HepG2 (cell line): ENCODE data around the gene ORMDL3. TPM values are rescaled to one million over a fixed set of nuclear protein-coding genes. Genes with fewer than 3 reads are reported as not detected.

Experiments used
- ATAC-seq: fragments of 200-7000 bp; cut with Tn5 transposase; 3 replicates; pipeline ENCODE4 v1.9.1; 2020; ENCODE audit warnings: mild to moderate bottlenecking, moderate library complexity
- BruUV-seq: library from RNA; stranded (reverse); fragments of 400-500 nt; replicated peaks from 2 replicates; lab custom pipeline; 2021; lab: Mats Ljungman, UMichigan
- CTCF ChIA-PET: fragments of 300-600 bp; formaldehyde crosslinking; extraction: SDS; loops from one replicate; lab custom pipeline; 2021; ENCODE audit warnings: low total read pairs, inconsistent platforms, low intra/inter-chr PET ratio; lab: Yijun Ruan, JAX
- POLR2A ChIA-PET: fragments of 350-600 bp; sonication (Branson Sonifier 250); formaldehyde crosslinking; loops from one replicate; lab custom pipeline; 2020; ENCODE audit warnings: antibody characterized with exemption, inconsistent platforms; lab: Yijun Ruan, JAX
- DNase-seq: peaks from one replicate; pipeline ENCODE4 v3.0.0-alpha.2; 2015; ENCODE audit warnings: low spot score
- FAIRE-seq: peaks from 3 replicates; lab custom pipeline; 2011; peaks lifted over from hg19 to GRCh38; lab: Jason Lieb, UNC
- H2AFZ ChIP-seq: one replicate; pipeline ENCODE4 v1.6.1; 2011; ENCODE audit warnings: low read length, inconsistent platforms
- H3K27ac ChIP-seq: fragments of 300-600 bp; 3 replicates; pipeline ENCODE4 v1.8.0; 2011; ENCODE audit warnings: mixed run types, mild to moderate bottlenecking, mixed read lengths, low read length, inconsistent platforms; ENCODE audit not compliant: insufficient read depth; ENCODE audit errors: extremely low read length
- H3K27me3 ChIP-seq, 2 experiments: fragments of 200-600 bp in 1 of 2; 2 replicates in 1 of 2; 3 replicates in 1 of 2; pipeline versions ENCODE4 v1.6.0 to v1.8.0; 2011; ENCODE audit warnings: low read length in 2 of 2, mild to moderate bottlenecking in 2 of 2, moderate library complexity in 2 of 2, inconsistent platforms in 1 of 2; ENCODE audit not compliant: insufficient read depth in 2 of 2, control insufficient read depth in 1 of 2
- H3K36me3 ChIP-seq, 2 experiments: fragments of 200-600 bp in 1 of 2; replicated peaks in 1 of 2; 2 replicates in 1 of 2; 3 replicates in 1 of 2; pipeline versions ENCODE4 v1.5.1 to v1.8.0; 2011; ENCODE audit warnings: low read length in 2 of 2, inconsistent platforms in 1 of 2; ENCODE audit not compliant: insufficient read depth in 2 of 2, control insufficient read depth in 1 of 2
- H3K4me1 ChIP-seq: 2 replicates; pipeline ENCODE4 v1.5.1; 2012; ENCODE audit warnings: low read length, inconsistent platforms; ENCODE audit not compliant: insufficient read depth
- H3K4me2 ChIP-seq: 2 replicates; pipeline ENCODE4 v1.6.0; 2011; ENCODE audit warnings: low read depth, low read length, inconsistent platforms
- H3K4me3 ChIP-seq, 3 experiments: fragments of 200-600 bp in 1 of 3; sonication (generic), shearing (Covaris generic) in 1 of 3; replicated peaks in 1 of 3; 2 replicates each; pipeline ENCODE4 v1.5.1; 2011 to 2016; ENCODE audit warnings: low read length in 3 of 3, inconsistent platforms in 2 of 3, low read depth in 2 of 3, mild to moderate bottlenecking in 2 of 3, control low read depth in 1 of 3, mixed read lengths in 1 of 3; ENCODE audit not compliant: insufficient read depth in 1 of 3
- H3K79me2 ChIP-seq: one replicate; pipeline ENCODE4 v1.6.1; 2011; ENCODE audit warnings: low read length, inconsistent platforms; ENCODE audit not compliant: insufficient read depth
- H3K9ac ChIP-seq: 2 replicates; pipeline ENCODE4 v1.6.0; 2011; ENCODE audit warnings: mild to moderate bottlenecking, low read depth, low read length, inconsistent platforms; ENCODE audit not compliant: insufficient read depth
- H3K9me3 ChIP-seq: 2 replicates; pipeline ENCODE4 v1.5.1; 2012; ENCODE audit warnings: mild to moderate bottlenecking, low read length
- H4K20me1 ChIP-seq: 2 replicates; pipeline ENCODE4 v1.6.0; 2011; ENCODE audit warnings: inconsistent platforms, mild to moderate bottlenecking, low read length, moderate library complexity; ENCODE audit not compliant: insufficient read depth
- AKAP8 ChIP-seq: sonication (generic); formaldehyde crosslinking; IDR thresholded peaks from 2 replicates; pipeline ENCODE4 v1.5.1; 2020; ENCODE audit warnings: mild to moderate bottlenecking, missing genetic modification reagents
- BCL3 ChIP-seq: sonication (generic); formaldehyde crosslinking; IDR thresholded peaks from 2 replicates; pipeline ENCODE4 v1.5.1; 2020; ENCODE audit warnings: mild to moderate bottlenecking, missing genetic modification reagents, moderate library complexity
- CC2D1A ChIP-seq: sonication (generic); formaldehyde crosslinking; IDR thresholded peaks from 2 replicates; pipeline ENCODE4 v1.8.1; 2023; ENCODE audit warnings: mild to moderate bottlenecking, missing genetic modification reagents
- CENPBD1 ChIP-seq: sonication (generic); formaldehyde crosslinking; IDR thresholded peaks from 2 replicates; pipeline ENCODE4 v1.8.0; 2022; ENCODE audit warnings: missing genetic modification reagents, low read depth, mild to moderate bottlenecking, borderline replicate concordance
- ERF ChIP-seq: IDR thresholded peaks from 2 replicates; pipeline ENCODE4 v1.6.1; 2018; ENCODE audit warnings: missing biosample characterization, missing genetic modification reagents
- EZH2 ChIP-seq: conservative IDR thresholded peaks from 2 replicates; pipeline ENCODE4 v1.6.1; 2012; ENCODE audit warnings: mild to moderate bottlenecking, low read depth, low read length, moderate library complexity
- KAT8 ChIP-seq: IDR thresholded peaks from 2 replicates; pipeline ENCODE4 v1.6.1; 2016; ENCODE audit warnings: missing genetic modification reagents, missing compliant biosample characterization
- MATR3 ChIP-seq: sonication (generic); formaldehyde crosslinking; IDR thresholded peaks from 2 replicates; pipeline ENCODE4 v1.4.0; 2020; ENCODE audit warnings: missing genetic modification reagents
- MTF2 ChIP-seq: sonication (generic); formaldehyde crosslinking; IDR thresholded peaks from 2 replicates; pipeline ENCODE4 v1.5.0; 2020; ENCODE audit warnings: missing genetic modification reagents, borderline replicate concordance
- PLRG1 ChIP-seq: fragments of 450-650 bp; conservative IDR thresholded peaks from 2 replicates; pipeline ENCODE4 v1.6.1; 2016
- REXO4 ChIP-seq: sonication (generic); formaldehyde crosslinking; IDR thresholded peaks from 2 replicates; pipeline ENCODE4 v1.8.0; 2022; ENCODE audit warnings: missing genetic modification reagents, mild to moderate bottlenecking, borderline replicate concordance
- SMARCE1 ChIP-seq: fragments of 450-650 bp; IDR thresholded peaks from 2 replicates; pipeline ENCODE4 v1.6.1; 2017; ENCODE audit warnings: borderline replicate concordance
- TEAD3 ChIP-seq: optimal IDR thresholded peaks from 2 replicates; pipeline ENCODE3; 2016; ENCODE audit warnings: borderline replicate concordance
- ZNF121 ChIP-seq: sonication (generic); formaldehyde crosslinking; IDR thresholded peaks from 2 replicates; pipeline ENCODE4 v1.5.0; 2020; ENCODE audit warnings: mild to moderate bottlenecking, missing genetic modification reagents
- ZNF432 ChIP-seq: sonication (generic); formaldehyde crosslinking; IDR thresholded peaks from 2 replicates; pipeline ENCODE4 v1.5.0; 2020; ENCODE audit warnings: missing genetic modification reagents, mild to moderate bottlenecking, borderline replicate concordance
- ZNF614 ChIP-seq: IDR thresholded peaks from 2 replicates; pipeline ENCODE4 v1.6.1; 2018; ENCODE audit warnings: missing biosample characterization, missing genetic modification reagents, inconsistent platforms, borderline replicate concordance
- WGBS: methylation state at CpG from one replicate; pipeline ENCODE4 v1.1.6; 2017; ENCODE audit warnings: low lambda C conversion rate; 5-methylcytosine and 5-hydroxymethylcytosine counted together
- in situ Hi-C: cut with HindIII; loops from 2 replicates; pipeline ENCODE4 v1.10.0; 2017; ENCODE audit warnings: low pct_unique_long_range_greater_than_20kb; ENCODE audit not compliant: extremely low pct_ligation_motif_present
- intact Hi-C: fragments of 100-400 bp; cut with micrococcal nuclease; formaldehyde crosslinking; loops from one replicate; pipeline ENCODE4 v1.10.0; 2022; ENCODE audit not compliant: unreplicated experiment
- polyA plus RNA-seq, 8 experiments: library from polyadenylated mRNA; depleted of rRNA in 3 of 8; stranded (reverse) in 7 of 8; unstranded in 1 of 8; fragments of >200 nt; fragmentation: Illumina TruSeq in 4 of 8; extraction: Trizol in 4 of 8; gene quantifications; 2 replicates each; pipeline versions ENCODE4 v1.2.1 to v1.2.3, GENCODE V29; 2011 to 2016; ENCODE audit warnings: low read depth in 4 of 8, missing spikeins in 1 of 8, mixed read lengths in 1 of 8; ENCODE audit not compliant: insufficient read depth in 1 of 8
- total RNA-seq, 5 experiments: library from RNA; depleted of rRNA; stranded (reverse); fragments of >200 nt; fragmentation: Illumina TruSeq; extraction: Trizol; gene quantifications; 2 replicates each; pipeline ENCODE4 v1.2.3, GENCODE V29; 2016; ENCODE audit warnings: low read depth in 1 of 5
- TF ChIP-seq, protein P1 (sequence below): sonication (generic); formaldehyde crosslinking; IDR thresholded peaks from 2 replicates; pipeline ENCODE4 v1.5.1; 2020; ENCODE audit warnings: mild to moderate bottlenecking, missing genetic modification reagents
- TF ChIP-seq, protein P2 (sequence below): sonication (generic); formaldehyde crosslinking; IDR thresholded peaks from 2 replicates; pipeline ENCODE4 v1.5.1; 2020; ENCODE audit warnings: missing genetic modification reagents, mild to moderate bottlenecking, borderline replicate concordance

ORMDL3 gene
- total and polyA plus RNA-seq, 2 of the 13 experiments (the other 11 are each of a cell fraction or from before 2014, with no cell fraction given): 181 to 384 TPM

DNA sequence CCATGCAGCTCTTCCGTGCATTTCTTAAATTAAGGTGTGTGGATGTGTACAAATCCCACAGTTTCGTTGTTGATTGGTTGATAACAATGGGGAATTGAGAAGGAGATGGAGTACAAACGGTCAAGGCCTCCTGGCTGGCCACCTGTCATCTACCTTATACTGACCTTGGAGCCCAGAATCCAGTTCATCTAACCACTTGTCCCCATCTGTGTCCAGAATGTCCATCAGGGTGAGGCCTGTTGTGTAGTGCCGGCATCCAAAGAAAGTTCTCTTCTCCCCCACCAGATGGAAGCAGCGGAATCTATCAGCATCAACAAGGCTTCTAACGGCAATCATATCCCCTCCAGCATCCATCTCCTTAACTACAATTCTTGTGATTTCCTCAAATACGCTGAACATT is 10.5 kb downstream of the ORMDL3 start (continued):
- TF ChIP-seq PLRG1 (no peak), ZNF121 (CRISPR knock-in tag) (no peak), SMARCE1 (no peak), TEAD3 (peak; percentile 72)

DNA sequence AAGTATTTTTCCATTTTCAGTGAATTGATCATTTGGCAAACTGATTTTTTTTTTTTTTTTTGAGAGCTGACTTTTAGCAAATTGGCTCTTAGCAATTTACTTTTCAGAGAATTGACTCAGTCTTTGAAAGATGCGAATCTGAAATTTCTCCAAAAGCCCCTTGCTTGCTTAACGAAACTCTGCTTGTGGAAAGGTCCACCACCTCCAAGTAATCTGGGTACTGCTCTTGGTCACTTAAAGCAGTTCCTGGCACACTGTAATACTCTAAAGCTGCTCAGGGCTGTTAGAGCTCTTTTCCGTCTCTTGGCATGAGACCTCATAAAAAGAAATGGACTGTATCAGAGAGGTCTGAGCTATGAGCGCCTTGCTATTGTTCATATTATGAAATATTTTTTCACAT is 11.8 kb downstream of the ORMDL3 start:
- BruUV-seq: no TSS peak
- Histone ChIP-seq H3K36me3 (peaks cover 0 to 3% of the 10 kb centered on the region in 2 experiments; a peak in 3 of 5 replicates), H4K20me1 (peaks cover 3% of the 10 kb centered on the region; the same call in 1 of the 2 replicates), H3K9ac (no peak overlapping the region), H3K4me3 (no peak overlapping the region), H3K4me1 (peaks cover 68% of the 10 kb centered on the region), H3K79me2 (no peaks in the 10 kb centered on the region), H2AFZ (no peak overlapping the region), H3K27ac (peak overlapping the region; percentile 0), H3K4me2 (no peak overlapping the region), H3K27me3 (no peaks in the 10 kb centered on the region), H3K9me3 (no peaks in the 10 kb centered on the region)
- 92% methylated on average over 4 of the region's 4 CpGs for WGBS
- intact Hi-C loops (no loop called here), in situ Hi-C loops (no loop called here)
- ChIA-PET CTCF (no interaction called here), POLR2A (interaction anchor here (1.1 to 2.6 kb wide), 2 partner anchors 11 kb away, joined by 3 to 12 read pairs; no protein-coding TSS in a partner anchor)
- FAIRE-seq (peak; percentile 26), DNase-seq (no peak), ATAC-seq (no peak)
- TF ChIP-seq CC2D1A: no peak
- TF ChIP-seq KAT8: no peak
- TF ChIP-seq MATR3: no peak
- no peak for TF ChIP-seq CENPBD1
- no peak for TF ChIP-seq ZNF432
- no peak for TF ChIP-seq EZH2
- TF ChIP-seq ERF: no peak
- no peak for TF ChIP-seq MTF2 (CRISPR knock-in tag)
- TF ChIP-seq BCL3 (CRISPR knock-in tag): no peak
- TF ChIP-seq, protein P1, sequence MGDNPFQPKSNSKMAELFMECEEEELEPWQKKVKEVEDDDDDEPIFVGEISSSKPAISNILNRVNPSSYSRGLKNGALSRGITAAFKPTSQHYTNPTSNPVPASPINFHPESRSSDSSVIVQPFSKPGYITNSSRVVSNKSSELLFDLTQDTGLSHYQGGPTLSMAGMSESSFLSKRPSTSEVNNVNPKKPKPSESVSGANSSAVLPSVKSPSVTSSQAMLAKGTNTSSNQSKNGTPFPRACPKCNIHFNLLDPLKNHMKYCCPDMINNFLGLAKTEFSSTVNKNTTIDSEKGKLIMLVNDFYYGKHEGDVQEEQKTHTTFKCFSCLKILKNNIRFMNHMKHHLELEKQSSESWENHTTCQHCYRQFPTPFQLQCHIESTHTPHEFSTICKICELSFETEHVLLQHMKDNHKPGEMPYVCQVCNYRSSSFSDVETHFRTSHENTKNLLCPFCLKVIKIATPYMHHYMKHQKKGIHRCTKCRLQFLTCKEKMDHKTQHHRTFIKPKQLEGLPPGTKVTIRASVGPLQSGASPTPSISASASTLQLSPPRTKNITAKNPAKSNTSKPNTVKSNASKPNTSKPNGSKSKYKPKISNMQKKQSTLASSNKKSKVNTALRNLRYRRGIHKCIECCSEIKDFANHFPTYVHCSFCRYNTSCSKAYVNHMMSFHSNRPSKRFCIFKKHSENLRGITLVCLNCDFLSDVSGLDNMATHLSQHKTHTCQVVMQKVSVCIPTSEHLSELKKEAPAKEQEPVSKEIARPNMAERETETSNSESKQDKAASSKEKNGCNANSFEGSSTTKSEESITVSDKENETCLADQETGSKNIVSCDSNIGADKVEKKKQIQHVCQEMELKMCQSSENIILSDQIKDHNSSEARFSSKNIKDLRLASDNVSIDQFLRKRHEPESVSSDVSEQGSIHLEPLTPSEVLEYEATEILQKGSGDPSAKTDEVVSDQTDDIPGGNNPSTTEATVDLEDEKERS (CRISPR knock-in tag): no peak
- TF ChIP-seq REXO4 (CRISPR knock-in tag): no peak
- TF ChIP-seq AKAP8: no peak
- TF ChIP-seq, protein P2, sequence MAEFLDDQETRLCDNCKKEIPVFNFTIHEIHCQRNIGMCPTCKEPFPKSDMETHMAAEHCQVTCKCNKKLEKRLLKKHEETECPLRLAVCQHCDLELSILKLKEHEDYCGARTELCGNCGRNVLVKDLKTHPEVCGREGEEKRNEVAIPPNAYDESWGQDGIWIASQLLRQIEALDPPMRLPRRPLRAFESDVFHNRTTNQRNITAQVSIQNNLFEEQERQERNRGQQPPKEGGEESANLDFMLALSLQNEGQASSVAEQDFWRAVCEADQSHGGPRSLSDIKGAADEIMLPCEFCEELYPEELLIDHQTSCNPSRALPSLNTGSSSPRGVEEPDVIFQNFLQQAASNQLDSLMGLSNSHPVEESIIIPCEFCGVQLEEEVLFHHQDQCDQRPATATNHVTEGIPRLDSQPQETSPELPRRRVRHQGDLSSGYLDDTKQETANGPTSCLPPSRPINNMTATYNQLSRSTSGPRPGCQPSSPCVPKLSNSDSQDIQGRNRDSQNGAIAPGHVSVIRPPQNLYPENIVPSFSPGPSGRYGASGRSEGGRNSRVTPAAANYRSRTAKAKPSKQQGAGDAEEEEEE (CRISPR knock-in tag): no peak
- TF ChIP-seq ZNF614 (CRISPR knock-in tag): no peak
